MM.1S (cell line): ENCODE results near the gene TTC28.

Experiments used
- EZH2 ChIP-seq: fragments of 300-600 bp; sonication (generic); optimal IDR thresholded peaks from 2 replicates; pipeline ENCODE3; 2017; ENCODE audit warnings: low read depth, mild to moderate bottlenecking, antibody characterized with exemption, low read length, mixed read lengths
- TF ChIP-seq, protein P1 (sequence below): fragments of 300-600 bp; sonication (generic); IDR thresholded peaks from 2 replicates; pipeline ENCODE4 v1.5.1; 2016; ENCODE audit warnings: antibody characterized with exemption, low read length, mixed read lengths

DNA sequence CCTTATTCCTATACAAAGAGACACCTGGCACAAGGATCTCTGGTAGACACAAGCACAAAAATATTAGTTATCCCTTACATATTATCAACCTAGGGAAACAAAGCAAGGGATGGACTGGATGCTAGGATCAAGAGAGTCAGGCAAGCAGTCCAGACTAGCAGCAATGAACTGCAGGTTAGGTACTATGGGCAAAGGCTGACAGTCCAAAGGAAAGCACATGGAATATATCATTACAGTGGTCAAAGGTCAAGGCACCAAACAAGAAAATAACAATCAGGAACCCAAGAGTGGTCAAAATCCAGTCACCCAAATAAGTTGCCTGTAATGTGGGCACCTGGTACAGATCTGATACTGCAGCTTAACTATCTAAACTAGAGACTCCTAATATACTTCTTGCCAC, 77.7 kb downstream of the TTC28 start:
- TF ChIP-seq, protein P1, sequence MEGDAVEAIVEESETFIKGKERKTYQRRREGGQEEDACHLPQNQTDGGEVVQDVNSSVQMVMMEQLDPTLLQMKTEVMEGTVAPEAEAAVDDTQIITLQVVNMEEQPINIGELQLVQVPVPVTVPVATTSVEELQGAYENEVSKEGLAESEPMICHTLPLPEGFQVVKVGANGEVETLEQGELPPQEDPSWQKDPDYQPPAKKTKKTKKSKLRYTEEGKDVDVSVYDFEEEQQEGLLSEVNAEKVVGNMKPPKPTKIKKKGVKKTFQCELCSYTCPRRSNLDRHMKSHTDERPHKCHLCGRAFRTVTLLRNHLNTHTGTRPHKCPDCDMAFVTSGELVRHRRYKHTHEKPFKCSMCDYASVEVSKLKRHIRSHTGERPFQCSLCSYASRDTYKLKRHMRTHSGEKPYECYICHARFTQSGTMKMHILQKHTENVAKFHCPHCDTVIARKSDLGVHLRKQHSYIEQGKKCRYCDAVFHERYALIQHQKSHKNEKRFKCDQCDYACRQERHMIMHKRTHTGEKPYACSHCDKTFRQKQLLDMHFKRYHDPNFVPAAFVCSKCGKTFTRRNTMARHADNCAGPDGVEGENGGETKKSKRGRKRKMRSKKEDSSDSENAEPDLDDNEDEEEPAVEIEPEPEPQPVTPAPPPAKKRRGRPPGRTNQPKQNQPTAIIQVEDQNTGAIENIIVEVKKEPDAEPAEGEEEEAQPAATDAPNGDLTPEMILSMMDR, result no peak
- no peak for TF ChIP-seq EZH2
